Erythroblast (primary cell): ENCODE results near the gene FAM20A.
"Not testable (repeated sequence)": the region's sequence is repeated elsewhere in the genome, so short reads cannot be mapped to it uniquely, and the experiment has no call there.

Experiments
- DNase-seq, 2 experiments: peaks; one replicate each; lab custom pipeline; 2025; lab: John Stamatoyannopoulos, UW
- GATA1 ChIP-seq: IDR thresholded peaks from 2 replicates; pipeline ENCODE4 v1.6.1; 2011; ENCODE audit warnings: low read depth, mild to moderate bottlenecking, control low read depth, low read length, moderate library complexity
- POLR2A ChIP-seq: IDR thresholded peaks from 2 replicates; pipeline ENCODE4 v1.6.1; 2011; ENCODE audit warnings: mild to moderate bottlenecking, low read length

Gene FAM20A

DNA sequence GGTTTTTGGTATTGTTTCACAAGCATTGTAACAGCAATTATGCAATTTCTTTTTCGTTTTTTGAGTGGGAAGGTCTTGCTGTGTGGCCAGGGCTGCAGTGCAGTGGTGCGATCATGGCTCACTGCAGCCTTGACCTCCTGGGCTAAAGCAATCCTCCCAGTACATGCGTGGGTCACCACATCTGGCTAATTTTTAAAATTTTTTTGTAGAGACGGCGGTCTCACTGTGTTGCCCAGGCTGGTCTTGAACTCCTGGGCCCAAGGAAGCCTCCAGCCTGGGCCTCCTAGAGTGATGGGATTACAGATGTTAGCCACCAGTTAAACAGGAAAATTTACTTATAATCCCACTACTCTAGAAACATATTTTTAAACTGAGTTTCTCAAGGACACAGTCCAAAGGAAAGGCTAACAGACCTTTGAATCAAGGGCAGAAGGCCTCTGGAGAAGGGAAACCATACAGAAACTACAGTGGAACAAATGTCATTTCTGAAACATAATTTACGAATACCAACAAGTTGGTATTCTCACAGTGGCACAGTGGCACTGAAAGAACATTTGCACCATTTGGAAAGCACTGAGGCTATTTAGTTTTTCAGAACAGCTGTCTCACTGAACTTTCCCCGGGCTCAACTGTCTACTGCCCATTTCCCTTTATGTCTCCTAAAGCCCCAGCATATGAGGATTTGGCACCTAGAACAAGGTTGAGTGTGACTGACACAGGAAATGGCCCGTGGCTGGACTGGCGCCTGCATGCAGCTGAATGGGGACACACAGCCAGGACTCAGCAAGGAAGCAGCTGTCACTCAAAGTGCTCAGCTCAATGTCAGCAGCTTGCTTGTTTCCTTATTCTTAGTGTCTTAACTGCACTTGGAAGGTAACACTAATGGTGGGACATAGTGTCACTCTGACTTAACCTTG lies 91.8 kb downstream of the FAM20A start:
- TF ChIP-seq POLR2A (no peak), GATA1 (no peak)
- no peak for DNase-seq

DNA sequence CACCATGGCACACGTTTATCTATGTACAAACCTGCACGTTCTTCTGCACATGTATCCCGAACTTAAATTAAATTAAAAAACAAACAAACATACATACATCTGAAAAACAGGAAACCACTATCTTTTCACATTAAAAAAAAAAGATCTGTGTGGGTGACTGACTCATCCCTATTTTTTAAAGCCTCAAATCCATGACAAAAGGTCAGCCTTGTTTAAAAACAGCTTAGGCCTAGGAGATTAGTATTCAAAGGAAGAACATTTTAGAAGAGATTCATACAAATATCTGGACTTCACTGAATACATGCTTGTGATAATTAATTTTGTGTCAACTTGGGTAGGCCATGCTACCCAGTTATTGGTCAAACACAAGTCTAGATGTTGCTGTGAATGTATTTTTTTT lies 93.6 kb downstream of the FAM20A start:
- TF ChIP-seq GATA1 (no peak), POLR2A (no peak)
- no peak for DNase-seq

DNA sequence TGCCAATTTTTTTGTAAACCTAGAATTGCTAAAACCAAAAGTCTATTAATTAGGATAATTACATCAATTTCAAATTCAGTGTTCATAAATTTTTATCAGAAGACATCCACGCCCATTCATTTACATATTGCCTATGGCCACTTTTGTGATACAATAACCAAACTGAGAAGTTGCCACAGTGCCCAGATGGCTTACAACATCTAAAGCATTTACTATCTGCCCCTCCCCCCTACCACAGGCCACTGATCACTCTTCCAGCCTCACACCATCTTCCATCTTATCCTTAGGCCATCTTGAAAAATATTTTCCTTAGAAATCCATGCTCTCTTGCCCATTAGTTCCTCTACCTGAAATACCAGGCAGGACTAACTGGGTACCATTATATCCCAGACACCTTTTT lies 95.2 kb downstream of the FAM20A start:
- no peak for DNase-seq
- TF ChIP-seq POLR2A = no peak
- TF ChIP-seq GATA1 = no peak

DNA sequence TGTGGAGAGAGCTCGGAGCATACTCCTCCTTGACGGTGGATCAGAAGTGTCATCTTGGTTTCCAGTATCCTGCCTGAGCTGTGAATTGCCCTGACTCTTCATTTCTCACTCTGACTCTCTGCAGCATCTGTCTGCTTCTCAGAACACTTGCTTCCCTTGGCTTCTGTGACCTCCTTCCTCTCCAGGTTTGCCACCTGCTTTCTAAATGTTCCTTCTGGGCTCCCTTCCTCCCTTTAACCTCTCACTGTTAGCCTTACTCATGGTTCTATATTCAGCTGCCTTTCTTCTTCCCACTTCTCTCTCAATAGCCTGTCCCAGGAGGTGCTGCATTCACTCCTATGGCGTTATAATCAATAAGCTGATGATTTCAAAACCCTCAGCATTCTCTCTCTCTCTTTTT lies 100.1 kb downstream of the FAM20A start:
- no peak for TF ChIP-seq GATA1
- no peak for TF ChIP-seq POLR2A
- no peak for DNase-seq

DNA sequence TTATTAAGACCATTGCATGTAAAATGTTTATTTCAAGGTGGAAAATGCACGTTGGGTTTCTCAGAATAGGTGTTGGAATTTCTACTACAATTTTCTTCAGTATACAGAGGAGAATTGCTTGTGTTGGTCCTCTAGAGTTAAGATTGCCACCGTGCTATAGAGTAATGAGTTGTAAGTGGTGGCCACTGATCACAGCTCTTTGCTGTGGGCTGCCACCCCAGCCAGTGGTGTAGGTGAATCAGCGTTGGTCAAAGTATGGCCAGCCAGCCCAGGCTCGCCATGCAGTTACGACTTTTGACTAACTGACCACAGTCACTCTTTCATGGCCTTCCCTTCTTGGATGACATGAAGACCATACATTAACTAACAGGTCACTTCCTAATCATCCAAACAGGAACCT lies 101.6 kb downstream of the FAM20A start:
- no peak for DNase-seq

DNA sequence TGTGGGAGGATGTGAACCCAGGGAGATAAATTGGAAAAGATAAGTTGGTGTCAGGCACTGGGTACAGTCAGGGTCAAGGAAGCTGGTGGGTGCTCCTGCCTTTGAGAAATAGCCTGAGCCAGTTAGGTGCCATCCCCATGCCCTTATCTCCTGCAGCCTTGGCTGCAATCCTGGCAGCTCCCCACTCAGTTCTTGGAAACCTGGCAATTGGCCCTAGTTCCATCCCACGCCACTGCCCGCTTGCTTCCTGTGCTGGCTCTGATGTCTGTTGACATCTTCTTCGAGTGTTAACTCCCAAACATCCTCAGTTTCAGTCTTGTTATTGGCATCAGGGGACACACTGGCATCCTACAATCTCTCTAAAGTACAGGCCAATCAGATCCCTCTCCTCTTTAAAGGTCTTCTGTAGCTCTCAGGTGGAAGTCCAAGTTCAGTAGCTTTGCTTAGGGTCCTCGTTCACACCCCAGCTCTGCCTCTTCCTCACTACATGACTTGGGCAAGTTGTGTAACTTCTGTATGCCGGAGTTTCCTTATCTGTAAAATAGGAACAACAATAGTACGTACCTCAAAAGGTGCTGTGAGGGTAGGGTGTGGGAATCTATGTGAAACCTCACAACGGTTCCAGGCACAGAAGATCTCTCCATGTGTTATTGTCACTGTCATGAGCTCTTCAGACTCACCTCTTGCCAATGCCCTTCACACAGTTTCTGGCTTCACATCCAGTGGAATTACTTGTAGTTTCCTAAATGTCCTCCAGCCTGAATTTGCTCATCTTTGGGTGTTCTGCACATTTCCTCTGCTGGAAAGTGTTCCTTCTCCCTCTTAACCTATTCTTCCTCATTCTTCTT lies 102.5 kb downstream of the FAM20A start:
- TF ChIP-seq POLR2A (no peak), GATA1 (no peak)
- DNase-seq = no peak

More for the DNA sequence above, 101.6 kb downstream of the FAM20A start:
- no peak for TF ChIP-seq POLR2A
- no peak for TF ChIP-seq GATA1

DNA sequence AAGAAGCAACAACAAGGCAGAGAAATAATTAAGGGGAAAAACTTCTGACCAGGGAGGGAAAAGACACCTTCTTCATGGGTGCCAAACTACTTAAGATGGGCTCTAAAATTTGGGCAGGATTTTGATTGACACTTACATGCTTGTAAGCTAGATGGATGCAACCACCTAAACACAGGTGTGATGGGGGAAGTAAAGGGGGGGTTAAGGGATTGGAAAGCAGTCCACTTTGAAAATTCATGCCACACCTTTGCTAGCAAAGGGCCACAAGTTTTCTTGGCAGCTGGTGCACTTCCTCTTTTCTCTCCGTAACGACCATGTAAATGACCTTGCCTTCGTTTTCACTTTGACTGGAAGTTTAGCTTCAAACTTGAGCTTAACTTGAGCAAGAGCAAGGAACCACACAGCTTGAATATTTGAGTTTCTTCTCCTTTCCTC lies 103.3 kb downstream of the FAM20A start:
- no peak for DNase-seq

DNA sequence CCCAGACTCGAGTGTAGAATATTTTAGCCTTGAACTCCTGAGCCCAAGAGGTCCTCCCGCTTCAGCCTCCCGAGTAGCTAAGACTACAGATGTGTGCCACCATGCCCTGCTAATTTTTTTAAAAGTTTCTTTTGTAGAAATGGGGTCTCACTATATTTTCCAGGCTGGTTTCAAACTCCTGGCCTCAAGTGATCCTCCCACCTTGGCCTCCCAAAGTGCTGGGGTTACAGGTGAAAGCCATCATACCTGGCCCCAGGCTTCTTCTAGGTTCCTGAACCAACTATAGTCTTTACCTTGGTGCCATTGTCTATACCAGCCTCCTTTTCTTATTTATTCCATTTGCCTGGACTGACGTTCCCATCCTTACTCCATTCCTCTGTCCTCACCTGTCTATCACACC lies 106.1 kb downstream of the FAM20A start:
- DNase-seq = no peak
- TF ChIP-seq POLR2A (no peak), GATA1 (no peak)

More for the DNA sequence above, 103.3 kb downstream of the FAM20A start:
- TF ChIP-seq GATA1 (no peak), POLR2A (no peak)

DNA sequence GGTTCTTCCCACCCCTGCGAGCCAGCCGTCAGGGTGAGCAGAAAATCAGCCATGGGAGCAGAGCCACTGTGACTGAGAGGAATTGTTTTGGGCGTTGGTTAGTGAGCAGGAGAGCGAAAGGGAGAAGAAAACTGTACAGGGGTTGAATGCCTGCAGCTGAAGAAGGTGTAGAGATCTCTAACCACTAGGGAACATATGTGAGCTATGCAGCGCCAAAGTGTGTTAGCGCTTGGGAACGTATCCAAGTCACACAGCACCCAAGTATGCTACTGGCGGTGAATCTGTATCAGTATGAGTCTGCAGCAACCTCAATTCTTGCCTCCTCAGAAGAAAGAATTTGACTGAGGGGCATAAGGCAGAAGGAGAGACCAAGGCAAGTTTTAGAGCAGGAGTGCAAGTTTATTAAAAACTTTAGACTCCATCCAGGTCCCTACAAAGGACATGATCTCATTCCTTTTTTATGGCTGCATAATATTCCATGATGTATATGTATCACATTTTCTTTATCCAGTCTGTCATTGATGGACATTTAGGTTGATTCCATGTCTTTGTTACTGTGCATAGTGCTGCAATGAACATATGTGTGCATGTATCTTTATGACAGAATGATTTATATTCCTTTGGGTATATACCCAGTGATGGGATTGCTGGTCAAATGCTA lies 108.6 kb downstream of the FAM20A start:
- not testable (repeated sequence) for DNase-seq

DNA sequence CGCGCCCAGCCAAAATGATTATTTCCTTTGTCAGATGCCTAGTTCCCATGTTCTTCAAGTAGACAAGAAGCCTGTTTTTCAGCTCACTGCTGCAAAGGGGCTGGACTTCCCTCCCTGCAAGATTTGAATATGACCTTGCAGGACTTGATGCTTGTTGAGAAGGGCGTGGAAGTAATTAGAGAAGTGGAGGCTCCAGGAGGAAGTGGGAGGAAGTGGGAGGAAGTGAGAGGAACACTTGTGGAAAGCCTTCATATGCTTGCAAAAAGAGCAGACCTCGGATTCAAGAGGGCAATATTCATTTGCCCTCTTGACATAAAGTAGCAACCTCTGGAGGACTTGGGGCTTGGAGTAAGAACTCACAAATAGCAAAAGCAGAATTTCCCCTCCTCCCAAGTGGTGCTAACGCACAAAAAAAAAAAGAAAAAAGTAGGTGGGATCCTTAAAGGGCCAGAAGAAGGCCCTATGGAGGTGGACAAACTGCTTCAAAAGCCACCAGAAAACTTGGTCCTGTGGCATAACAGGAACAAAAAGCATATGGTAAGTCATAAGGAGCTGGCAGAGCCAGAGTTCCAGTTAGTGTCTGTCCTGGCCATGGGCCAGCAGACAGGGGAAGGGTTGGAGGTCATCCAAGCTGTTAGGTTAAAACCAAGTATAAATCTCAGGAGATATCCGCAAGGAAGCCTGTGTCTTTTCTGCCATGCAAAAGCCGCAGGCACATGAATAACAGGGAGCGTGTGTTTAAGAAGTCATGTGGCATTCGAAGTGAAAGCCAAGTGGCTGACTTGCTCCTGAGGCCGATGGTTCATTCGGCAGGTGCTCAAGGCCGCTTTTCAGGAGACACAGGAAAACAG lies 109.6 kb downstream of the FAM20A start:
- TF ChIP-seq GATA1 (no peak), POLR2A (no peak)

DNA sequence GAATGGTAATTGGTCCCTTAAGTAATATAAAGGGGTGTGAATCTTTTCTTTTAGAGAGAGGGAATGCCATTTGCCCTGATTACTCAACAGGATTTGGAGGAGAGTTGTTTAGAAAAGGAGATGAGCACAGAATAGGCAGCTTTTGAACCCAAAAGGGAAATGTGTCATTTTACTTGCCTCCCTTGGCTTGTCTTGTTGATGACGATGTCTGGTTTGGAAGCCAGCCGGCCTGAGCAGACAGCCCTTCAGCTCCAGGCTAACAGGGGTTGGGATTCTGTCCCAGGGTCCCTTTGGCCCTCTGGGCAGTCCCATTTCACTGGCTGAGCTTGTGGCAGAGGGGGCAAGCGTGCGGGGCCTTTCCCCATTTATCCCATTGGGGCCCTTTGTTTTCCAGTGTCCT lies 111.2 kb downstream of the FAM20A start:
- DNase-seq = no peak

More for the DNA sequence above, 109.6 kb downstream of the FAM20A start:
- no peak for DNase-seq

More for the DNA sequence above, 111.2 kb downstream of the FAM20A start:
- TF ChIP-seq POLR2A = no peak
- TF ChIP-seq GATA1 = no peak
